Measurements from ENCODE around the gene MED13L. TPM values are rescaled to one million over a fixed set of nuclear protein-coding genes. Genes with fewer than 3 reads are reported as not detected.

MED13L gene
- total and polyA plus RNA-seq, 12 donors = 9.4 to 76.5 (median 64.2) TPM

DNA sequence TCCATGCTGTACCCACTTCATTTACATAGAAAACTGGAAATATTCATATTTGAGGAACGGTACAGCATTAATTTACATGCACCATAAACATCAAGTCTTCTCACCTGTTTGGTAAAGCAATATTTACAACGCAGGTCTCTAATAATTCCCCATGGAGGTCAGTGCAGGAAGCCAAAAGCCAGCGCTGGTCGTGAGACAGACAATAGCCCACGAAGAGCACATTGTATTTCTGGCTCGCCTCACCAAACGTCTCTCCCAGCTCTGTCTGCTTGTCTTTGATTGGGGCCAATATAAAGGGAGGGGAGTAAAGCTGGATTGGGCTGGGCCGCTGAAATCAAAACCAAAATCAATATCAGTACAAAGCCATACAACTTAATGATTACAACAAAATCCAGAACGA lies 302.1 kb downstream of the MED13L start:
- intact Hi-C loops (cut with DNase I) = no loop called here
- 73 to 78% methylated on average over 9 of the region's 9 CpGs for WGBS, 2 donors
- Histone ChIP-seq H3K27ac (no peak overlapping the region), H3K9me3 (no peaks in the 10 kb centered on the region), H3K4me1 (peaks cover 0 to 34% (median 11%) of the 10 kb centered on the region in 9 donors), H3K36me3 (peaks cover 0 to 98% (median 35%) of the 10 kb centered on the region in 9 donors), H3K27me3 (no peaks in the 10 kb centered on the region), H3K4me3 (no peak overlapping the region)
- ATAC-seq (no peak), DNase-seq (no peak)
- no peak for TF ChIP-seq CTCF (IDR thresholded peaks at IDR 0.05)

DNA sequence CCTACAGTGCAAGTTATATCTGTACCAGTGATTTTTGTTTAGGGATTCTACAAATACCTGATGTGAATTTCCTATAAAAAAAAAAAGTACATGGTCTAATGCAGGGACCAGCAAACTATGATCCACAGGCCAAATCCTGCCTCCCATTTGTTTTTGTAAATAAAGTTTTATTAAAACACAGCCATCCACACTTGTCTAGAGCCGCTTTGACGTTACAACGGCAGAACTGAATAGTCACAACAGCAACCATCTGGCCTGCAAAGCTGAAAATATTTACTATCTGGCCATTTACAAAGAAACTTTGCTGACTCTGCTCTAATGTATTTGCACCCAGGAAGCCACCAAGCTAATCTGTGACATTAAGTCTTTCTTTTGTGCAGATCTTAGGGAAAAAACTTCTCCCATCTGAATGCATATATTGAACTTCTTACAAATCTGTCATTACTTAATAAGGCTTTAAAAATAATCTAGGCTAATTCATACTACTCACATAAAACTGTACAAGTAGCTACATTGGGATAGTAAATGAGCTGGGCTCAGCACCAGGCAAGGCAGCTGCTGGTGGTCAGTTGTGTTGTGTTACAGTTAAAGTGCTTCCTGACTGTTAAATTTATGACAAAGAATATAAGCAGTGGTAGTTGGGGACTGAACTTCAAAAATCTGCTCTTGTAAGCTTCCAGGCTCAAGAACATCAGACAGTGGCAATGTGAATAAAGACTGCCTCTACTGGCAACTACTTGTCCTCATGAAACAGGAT lies 303.3 kb downstream of the MED13L start:
- intact Hi-C loops (cut with DNase I) = no loop called here
- H3K4me1 ChIP-seq = peaks cover 0 to 26% (median 4%) of the 10 kb centered on the region in 9 donors
- TF ChIP-seq CTCF (IDR thresholded peaks at IDR 0.05) = no peak
- ATAC-seq (no peak), DNase-seq (no peak)
- WGBS, 2 donors = 92 to 94% methylated on average over 3 of the region's 3 CpGs
- H3K4me3 ChIP-seq = no peak overlapping the region
- no peaks in the 10 kb centered on the region for H3K9me3 ChIP-seq
- H3K36me3 ChIP-seq = peaks cover 0 to 98% (median 39%) of the 10 kb centered on the region in 9 donors
- H3K27ac ChIP-seq = no peak overlapping the region
- H3K27me3 ChIP-seq = no peaks in the 10 kb centered on the region

DNA sequence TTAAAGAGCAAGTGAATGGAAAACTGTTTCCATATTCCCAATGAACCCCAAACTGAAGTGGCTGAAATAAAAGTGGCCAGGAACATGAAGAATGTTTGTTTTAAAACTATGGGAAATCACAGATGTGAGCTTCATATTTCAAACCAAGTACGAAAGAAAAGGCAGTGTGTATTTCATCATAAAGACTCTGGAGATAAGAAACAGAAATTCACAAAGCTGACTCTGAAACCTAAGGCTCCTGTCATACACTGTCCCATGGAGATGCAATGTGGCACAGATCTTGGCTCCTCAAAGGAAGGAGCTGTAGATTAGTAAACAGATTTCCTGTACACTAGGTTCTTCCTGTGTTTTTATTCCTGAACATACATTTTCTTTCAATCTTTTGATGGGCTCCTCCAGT lies 304.4 kb downstream of the MED13L start:
- DNase-seq = no peak
- no peak for ATAC-seq
- Histone ChIP-seq H3K36me3 (peaks cover 0 to 98% (median 39%) of the 10 kb centered on the region in 9 donors), H3K4me3 (no peak overlapping the region), H3K27me3 (no peaks in the 10 kb centered on the region), H3K27ac (no peak overlapping the region), H3K9me3 (no peaks in the 10 kb centered on the region), H3K4me1 (peaks cover 0 to 22% (median 4%) of the 10 kb centered on the region in 9 donors)
- intact Hi-C loops (cut with DNase I) = no loop called here
- WGBS, 2 donors = 69 to 79% methylated on average over 1 of the region's 1 CpG
- no peak for TF ChIP-seq CTCF (IDR thresholded peaks at IDR 0.05)

- H3K4me1 ChIP-seq = peaks cover 0 to 22% (median 4%) of the 10 kb centered on the region in 9 donors
- TF ChIP-seq CTCF (IDR thresholded peaks at IDR 0.05) = no peak
Measured at GRCh38 chr12:115972241-115972640, 305.3 kb downstream of the MED13L start.

More at GRCh38 chr12:115972241-115972640, 305.3 kb downstream of the MED13L start:
- H3K27me3 ChIP-seq = no peaks in the 10 kb centered on the region
- H3K9me3 ChIP-seq = no peaks in the 10 kb centered on the region
- DNase-seq (no peak), ATAC-seq (peak in 1 of 8 donors; percentile 27)
- intact Hi-C loops (cut with DNase I) = no loop called here
- WGBS, 2 donors = 88 to 93% methylated on average over 4 of the region's 4 CpGs
- peaks cover 0 to 100% (median 39%) of the 10 kb centered on the region in 9 donors for H3K36me3 ChIP-seq
- no peak overlapping the region for H3K27ac ChIP-seq
- H3K4me3 ChIP-seq = no peak overlapping the region

Measured in heart right ventricle (tissue), 16 donors.